ENCODE results near the gene CACNA1S.

- TF ChIP-seq CTCF (IDR thresholded peaks at IDR 0.05) (no peak), SP1 (CRISPR knock-in tag; conservative IDR thresholded peaks at IDR 0.05) (no peak), PREB (CRISPR knock-in tag; IDR thresholded peaks at IDR 0.05; ENCODE audit: borderline replicate concordance) (no peak), USF2 (CRISPR knock-in tag; IDR thresholded peaks at IDR 0.05) (no peak), STAT6 (CRISPR knock-in tag; conservative IDR thresholded peaks at IDR 0.05; ENCODE audit: low read depth) (no peak), E2F4 (CRISPR knock-in tag; IDR thresholded peaks at IDR 0.05; ENCODE audit: borderline replicate concordance, low read depth) (no peak), ATF3 (CRISPR knock-in tag; conservative IDR thresholded peaks at IDR 0.05) (no peak)
These were observed 86.6 kb downstream of the CACNA1S start for GRCh38 chr1:201025571-201026002.

Data from WTC11 (cell line).